ENCODE measurements around the gene RMC1. TPM values are rescaled to one million over a fixed set of nuclear protein-coding genes. Genes with fewer than 3 reads are reported as not detected.

The RMC1 gene
- total and polyA plus RNA-seq, 7 donors: 11.8 to 38.1 (median 19.8) TPM

GRCh38 chr18:23563377-23564043, 60.2 kb downstream of the RMC1 start:
- 94 to 97% methylated on average over 2 of the region's 2 CpGs for WGBS, 2 donors
- no peak for DNase-seq
- Histone ChIP-seq H3K27ac (no peak overlapping the region), H3K4me1 (no peaks in the 10 kb centered on the region), H3K36me3 (peaks cover 0 to 67% (median 27%) of the 10 kb centered on the region in 4 donors), H3K9me3 (no peaks in the 10 kb centered on the region), H3K27me3 (no peaks in the 10 kb centered on the region), H3K4me3 (no peak overlapping the region)
- intact Hi-C loops (cut with DNase I): no loop called here
- TF ChIP-seq POLR2A (IDR thresholded peaks at IDR 0.05) (no peak), POLR2AphosphoS5 (IDR thresholded peaks at IDR 0.05) (no peak), EP300 (IDR thresholded peaks at IDR 0.05) (no peak), CTCF (IDR thresholded peaks at IDR 0.05) (no peak)

GRCh38 chr18:23565916-23566547, 62.7 kb downstream of the RMC1 start:
- intact Hi-C loops (cut with DNase I): no loop called here
- Histone ChIP-seq H3K36me3 (peaks cover 0 to 71% (median 23%) of the 10 kb centered on the region in 4 donors), H3K27ac (no peak overlapping the region)

GRCh38 chr18:23567671-23568070, 64.4 kb downstream of the RMC1 start:
- Histone ChIP-seq H3K4me3 (no peak overlapping the region), H3K36me3 (peaks cover 0 to 78% (median 24%) of the 10 kb centered on the region in 4 donors), H3K4me1 (no peaks in the 10 kb centered on the region), H3K27ac (no peak overlapping the region), H3K9me3 (no peaks in the 10 kb centered on the region), H3K27me3 (no peaks in the 10 kb centered on the region)
- no peak for DNase-seq
- WGBS, 2 donors: 93 to 95% methylated on average over 3 of the region's 3 CpGs
- TF ChIP-seq EP300 (IDR thresholded peaks at IDR 0.05) (no peak), POLR2A (IDR thresholded peaks at IDR 0.05) (no peak), CTCF (IDR thresholded peaks at IDR 0.05) (no peak), POLR2AphosphoS5 (IDR thresholded peaks at IDR 0.05) (no peak)
- intact Hi-C loops (cut with DNase I): no loop called here

More at GRCh38 chr18:23565916-23566547, 62.7 kb downstream of the RMC1 start:
- Histone ChIP-seq H3K9me3 (no peaks in the 10 kb centered on the region), H3K27me3 (no peaks in the 10 kb centered on the region), H3K4me3 (no peak overlapping the region), H3K4me1 (no peaks in the 10 kb centered on the region)
- no peak for TF ChIP-seq CTCF (IDR thresholded peaks at IDR 0.05)
- no peak for TF ChIP-seq POLR2AphosphoS5 (IDR thresholded peaks at IDR 0.05)
- no peak for TF ChIP-seq EP300 (IDR thresholded peaks at IDR 0.05)
- 47 to 57% methylated on average over 3 of the region's 3 CpGs for WGBS, 2 donors
- DNase-seq: no peak

- Histone ChIP-seq H3K4me1 (no peaks in the 10 kb centered on the region), H3K9me3 (no peaks in the 10 kb centered on the region), H3K27me3 (no peaks in the 10 kb centered on the region), H3K4me3 (no peak overlapping the region), H3K27ac (no peak overlapping the region), H3K36me3 (peaks cover 0 to 86% (median 24%) of the 10 kb centered on the region in 4 donors)
- intact Hi-C loops (cut with DNase I): no loop called here
- TF ChIP-seq EP300 (IDR thresholded peaks at IDR 0.05): no peak
- TF ChIP-seq CTCF (IDR thresholded peaks at IDR 0.05): no peak
- TF ChIP-seq POLR2AphosphoS5 (IDR thresholded peaks at IDR 0.05): no peak
- TF ChIP-seq POLR2A (IDR thresholded peaks at IDR 0.05): no peak
- no peak for DNase-seq
- 74 to 80% methylated on average over 7 of the region's 7 CpGs for WGBS, 2 donors
Observed at GRCh38 chr18:23568281-23569138, 65.2 kb downstream of the RMC1 start.

All from sigmoid colon (tissue), 7 donors.